Suprapubic skin (tissue), 4 donors: ENCODE results near the gene MED10.

ENCODE experiments used
- CTCF ChIP-seq, 2 donors: fragments of 200-600 bp in 1 of 2; fragments of 450-650 bp in 1 of 2; sonication (generic) in 1 of 2; IDR thresholded peaks; one replicate each; pipeline ENCODE4 v1.5.1; 2016 to 2019; ENCODE audit warnings: antibody characterized with exemption in 2 of 2, mild to moderate bottlenecking in 1 of 2, moderate library complexity in 1 of 2
- POLR2A ChIP-seq, 2 donors: fragments of 450-650 bp; IDR thresholded peaks; one replicate each; pipeline ENCODE4 v1.6.1; 2017; ENCODE audit warnings: antibody characterized with exemption in 2 of 2, mild to moderate bottlenecking in 2 of 2, moderate library complexity in 2 of 2
- POLR2AphosphoS5 ChIP-seq, 3 donors: sonication (generic); formaldehyde crosslinking; IDR thresholded peaks; one replicate each; pipeline ENCODE4 v1.6.1; 2017; ENCODE audit warnings: antibody characterized with exemption in 3 of 3

DNA sequence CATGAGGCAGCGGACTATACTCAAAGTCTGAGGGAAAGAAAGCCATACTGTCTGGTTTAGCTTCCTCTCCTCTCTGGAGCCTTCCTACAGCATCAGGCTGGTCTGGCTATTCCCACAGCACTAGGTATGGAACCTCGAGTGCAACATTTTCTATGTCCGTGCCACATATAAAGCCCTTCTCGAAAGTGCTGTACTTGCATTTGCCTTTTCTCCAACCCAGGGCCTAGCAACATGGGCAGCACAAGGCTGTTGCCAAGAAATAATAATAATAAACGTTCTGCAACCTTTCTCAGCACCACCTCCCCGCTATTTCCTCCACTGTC, 804 bp downstream of the MED10 start:
- no peak for TF ChIP-seq CTCF (IDR thresholded peaks at IDR 0.05)
- TF ChIP-seq POLR2A (IDR thresholded peaks at IDR 0.05): no peak
- no peak for TF ChIP-seq POLR2AphosphoS5 (IDR thresholded peaks at IDR 0.05)
